HG02938 (cell line): ENCODE results near the gene SIGLECL1.
"Not testable (repeated sequence)": the region's sequence is repeated elsewhere in the genome, so short reads cannot be mapped to it uniquely, and the experiment has no call there.

Experiments
- ATAC-seq: cut with Tn5 transposase; IDR thresholded peaks from one replicate; pipeline ENCODE4 v1.9.1; 2021; ENCODE audit warnings: mild to moderate bottlenecking, moderate library complexity; ENCODE audit not compliant: unreplicated experiment

SIGLECL1 gene

GRCh38 chr19:51250786-51251467 lies at the start of gene SIGLECL1:
SIGLECL1 (plus strand) TSS chr19:51251080; CDS start chr19:51264073, 12,993 bp downstream.
- ATAC-seq: no peak

GRCh38 chr19:51201712-51202111 lies 49.2 kb upstream of the SIGLECL1 start:
- ATAC-seq: no peak

GRCh38 chr19:51203916-51204315 lies 47.0 kb upstream of the SIGLECL1 start:
- ATAC-seq: no peak

- ATAC-seq: no peak
These were observed 46.6 kb upstream of the SIGLECL1 start for GRCh38 chr19:51204321-51204720.

- no peak for ATAC-seq
These were observed 43.1 kb upstream of the SIGLECL1 start for GRCh38 chr19:51207747-51208146.

- no peak for ATAC-seq
These were observed 40.6 kb upstream of the SIGLECL1 start for GRCh38 chr19:51210191-51210784.

GRCh38 chr19:51210874-51211361 lies 40.0 kb upstream of the SIGLECL1 start:
- not testable (repeated sequence) for ATAC-seq

GRCh38 chr19:51211833-51212232 lies 39.0 kb upstream of the SIGLECL1 start:
- ATAC-seq: no peak

- no peak for ATAC-seq
These were observed 31.6 kb upstream of the SIGLECL1 start for GRCh38 chr19:51219307-51219706.

GRCh38 chr19:51219971-51220370 lies 30.9 kb upstream of the SIGLECL1 start:
- ATAC-seq: no peak

GRCh38 chr19:51220996-51221395 lies 29.9 kb upstream of the SIGLECL1 start:
- no peak for ATAC-seq

- no peak for ATAC-seq
These were observed 26.7 kb upstream of the SIGLECL1 start for GRCh38 chr19:51224163-51224641.

GRCh38 chr19:51224898-51225393 lies 25.9 kb upstream of the SIGLECL1 start, which contains the start of gene CD33:
CD33 (plus strand) TSS chr19:51225080; CDS start chr19:51225119, 39 bp downstream.
- ATAC-seq: not testable (repeated sequence)

GRCh38 chr19:51226067-51226466 lies 24.8 kb upstream of the SIGLECL1 start:
- ATAC-seq: no peak

- no peak for ATAC-seq
These were observed 23.6 kb upstream of the SIGLECL1 start for GRCh38 chr19:51227326-51227725.

- ATAC-seq: no peak
These were observed 22.9 kb upstream of the SIGLECL1 start for GRCh38 chr19:51227966-51228365.

GRCh38 chr19:51240866-51241265 lies 10.0 kb upstream of the SIGLECL1 start:
- no peak for ATAC-seq

GRCh38 chr19:51242881-51243630 lies 7.8 kb upstream of the SIGLECL1 start:
- no peak for ATAC-seq

- no peak for ATAC-seq
These were observed 4.7 kb upstream of the SIGLECL1 start for GRCh38 chr19:51246164-51246552.

GRCh38 chr19:51247972-51248590 lies 2.8 kb upstream of the SIGLECL1 start:
- ATAC-seq: no peak

- ATAC-seq: no peak
These were observed 564 bp downstream of the SIGLECL1 start for GRCh38 chr19:51251468-51251820.
